AG10803 (cell line): ENCODE measurements around the gene HBM.
"Not testable (repeated sequence)": the region's sequence is repeated elsewhere in the genome, so short reads cannot be mapped to it uniquely, and the experiment has no call there.

Experiments
- DNase-seq: peaks from one replicate; pipeline ENCODE4 v3.0.0; 2010; ENCODE audit warnings: low read depth
- H3K4me3 ChIP-seq: 2 replicates; pipeline ENCODE4 v1.5.1; 2011; ENCODE audit warnings: mild to moderate bottlenecking, low read length, control low read depth
- CTCF ChIP-seq: conservative IDR thresholded peaks from 2 replicates; pipeline ENCODE4 v1.5.1; 2011; ENCODE audit warnings: mild to moderate bottlenecking, low read length, control low read depth, inconsistent platforms

Gene HBM

GRCh38 chr16:175011-175949, 9.5 kb downstream of the HBM start:
- H3K4me3 ChIP-seq = no peak overlapping the region
- DNase-seq = no peak
- TF ChIP-seq CTCF = no peak

- H3K4me3 ChIP-seq = not testable (repeated sequence)
These were observed 10.2 kb downstream of the HBM start for GRCh38 chr16:176006-176405.

GRCh38 chr16:176477-177382, 11.0 kb downstream of the HBM start, which contains the start of gene HBA1:
Gene HBA1 (plus strand): TSS chr16:176680. CDS start chr16:176717, 37 bp downstream.
- not testable (repeated sequence) for DNase-seq, H3K4me3 ChIP-seq

More at GRCh38 chr16:176006-176405, 10.2 kb downstream of the HBM start:
- DNase-seq = not testable (repeated sequence)

GRCh38 chr16:177394-177822, 11.6 kb downstream of the HBM start:
- H3K4me3 ChIP-seq = no peak overlapping the region
- no peak for DNase-seq
- TF ChIP-seq CTCF = no peak

- TF ChIP-seq CTCF = no peak
- no peak for DNase-seq
- H3K4me3 ChIP-seq = no peak overlapping the region
These were observed 12.3 kb downstream of the HBM start for GRCh38 chr16:177981-178667.

- TF ChIP-seq CTCF = no peak
- no peak for DNase-seq
- no peak overlapping the region for H3K4me3 ChIP-seq
These were observed 12.9 kb downstream of the HBM start for GRCh38 chr16:178668-179015.

GRCh38 chr16:179211-180092, 13.7 kb downstream of the HBM start:
- no peak for TF ChIP-seq CTCF
- no peak overlapping the region for H3K4me3 ChIP-seq
- no peak for DNase-seq
